ENCODE results near the gene PAXX. TPM values are rescaled to one million over a fixed set of nuclear protein-coding genes. Genes with fewer than 3 reads are reported as not detected.

Gene PAXX
- total RNA-seq, 1 donor from 2014 or later, result 21.7 TPM

DNA sequence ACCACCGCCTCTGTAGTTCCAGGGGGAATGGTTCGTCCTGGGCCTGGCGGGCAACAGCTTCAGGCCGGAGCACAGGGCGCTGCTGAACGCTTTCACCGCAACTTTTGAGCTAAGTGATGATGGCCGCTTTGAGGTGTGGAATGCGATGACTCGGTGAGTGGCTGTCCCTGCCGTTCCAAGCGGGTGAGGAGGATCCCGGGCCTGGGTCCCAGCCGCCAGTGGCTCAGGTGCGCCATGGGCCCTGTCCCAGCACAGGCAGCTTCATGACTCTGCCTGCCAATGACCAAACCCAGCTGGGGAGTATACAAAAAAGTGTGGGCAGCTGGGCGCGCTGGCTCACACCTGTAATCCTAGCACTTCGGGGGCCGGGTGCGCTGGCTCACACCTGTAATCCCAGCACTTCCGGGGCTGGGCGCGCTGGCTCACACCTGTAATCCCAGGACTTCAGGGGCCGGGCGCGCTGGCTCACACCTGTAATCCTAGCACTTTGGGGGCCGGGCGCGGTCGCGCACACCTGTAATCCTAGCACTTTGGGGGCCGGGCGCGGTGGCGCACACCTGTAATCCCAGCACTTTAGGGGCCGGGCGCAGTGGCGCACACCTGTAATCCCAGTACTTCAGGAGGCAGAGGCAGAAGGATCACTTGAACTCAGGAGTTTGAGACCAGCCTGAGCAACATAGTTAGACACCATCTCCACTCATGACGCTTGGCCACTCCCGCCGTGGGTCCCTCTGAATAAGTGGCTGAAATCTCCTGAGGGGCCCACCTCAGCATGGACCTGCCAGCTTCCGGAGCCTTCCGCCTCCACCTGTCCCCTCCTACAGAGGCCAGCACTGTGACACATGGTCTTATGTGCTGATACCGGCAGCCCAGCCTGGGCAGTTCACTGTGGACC, 39.1 kb upstream of the PAXX start:
- no peak for DNase-seq

- no peak for DNase-seq
Measured at GRCh38 chr9:136953771-136954269, 38.4 kb upstream of the PAXX start.

GRCh38 chr9:136954270-136955083, 37.7 kb upstream of the PAXX start:
- no peak for DNase-seq

- DNase-seq, result no peak
Measured at GRCh38 chr9:136955202-136955942, 36.9 kb upstream of the PAXX start.

DNA sequence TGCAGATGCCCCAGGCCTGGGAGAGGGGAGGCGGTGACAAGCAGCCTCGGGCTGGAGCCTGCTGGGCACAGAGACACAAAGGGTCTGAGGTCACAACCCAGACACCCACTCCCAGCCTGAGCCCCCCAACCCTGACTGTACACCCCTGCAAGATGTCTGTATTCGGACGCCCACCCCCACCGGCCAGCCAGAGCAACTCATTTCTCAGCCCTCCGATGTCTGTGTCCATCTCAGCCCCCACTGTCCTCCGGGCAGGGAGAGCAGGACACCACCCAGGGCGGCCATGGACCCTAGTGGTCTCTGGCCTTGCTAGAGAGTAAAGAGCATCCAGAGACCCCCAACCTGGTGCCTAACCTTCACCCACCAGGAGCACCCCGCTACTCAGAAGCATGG, 36.3 kb upstream of the PAXX start:
- no peak for DNase-seq

- no peak for DNase-seq
Measured at GRCh38 chr9:136956604-136957003, 35.6 kb upstream of the PAXX start.

- no peak for DNase-seq
Measured at GRCh38 chr9:136957461-136957860, 34.8 kb upstream of the PAXX start.

- no peak for DNase-seq
Measured at GRCh38 chr9:136957901-136958300, 34.3 kb upstream of the PAXX start.

DNA sequence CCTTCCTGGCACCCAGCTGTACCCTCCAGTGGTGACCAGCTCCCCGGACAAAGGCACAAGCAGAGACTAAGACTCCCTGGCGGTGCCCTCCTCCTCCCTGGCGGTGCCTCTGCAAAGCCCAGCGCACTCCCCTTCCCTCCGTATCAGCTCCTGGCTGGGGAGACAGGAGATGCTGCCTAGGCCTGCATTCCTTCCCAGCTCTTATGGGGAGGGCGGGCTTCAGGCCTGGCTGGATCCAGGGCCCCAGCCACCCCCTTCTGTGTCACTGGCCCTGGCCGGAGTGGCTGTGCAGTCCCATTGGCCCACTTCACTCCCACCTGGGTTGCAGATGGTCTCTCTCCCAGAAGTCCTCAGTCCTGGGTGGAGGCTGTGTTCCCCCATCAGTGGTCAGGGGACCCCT, 33.7 kb upstream of the PAXX start:
- no peak for DNase-seq

GRCh38 chr9:136958898-136959850, 33.0 kb upstream of the PAXX start:
- DNase-seq, result no peak

GRCh38 chr9:136960212-136960937, 31.8 kb upstream of the PAXX start:
- DNase-seq, result no peak

GRCh38 chr9:136960938-136961275, 31.3 kb upstream of the PAXX start:
- no peak for DNase-seq

GRCh38 chr9:136961279-136962065, 30.8 kb upstream of the PAXX start:
- DNase-seq, result no peak

DNA sequence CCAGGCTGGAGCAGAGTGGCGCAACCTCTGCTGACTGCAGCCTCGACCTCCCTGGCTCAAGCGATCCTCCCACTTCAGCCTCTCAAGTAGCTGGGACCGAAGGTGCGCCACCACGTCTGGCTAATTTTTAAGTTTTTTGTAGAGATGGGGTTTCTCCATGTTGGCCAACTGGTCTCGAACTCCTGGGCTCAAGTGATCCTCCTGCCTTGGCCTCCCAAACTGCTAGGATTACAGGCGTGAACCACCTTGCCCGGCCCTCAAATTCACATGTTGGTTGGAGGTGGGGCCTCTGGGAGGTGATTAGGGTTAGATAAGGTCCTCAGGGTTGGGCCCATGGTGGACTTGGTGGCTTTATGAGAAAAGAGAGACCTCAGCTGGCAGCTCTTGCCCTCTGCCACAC, 30.1 kb upstream of the PAXX start:
- DNase-seq, result no peak

- DNase-seq, result no peak
Measured at GRCh38 chr9:136962701-136963248, 29.4 kb upstream of the PAXX start.

DNA sequence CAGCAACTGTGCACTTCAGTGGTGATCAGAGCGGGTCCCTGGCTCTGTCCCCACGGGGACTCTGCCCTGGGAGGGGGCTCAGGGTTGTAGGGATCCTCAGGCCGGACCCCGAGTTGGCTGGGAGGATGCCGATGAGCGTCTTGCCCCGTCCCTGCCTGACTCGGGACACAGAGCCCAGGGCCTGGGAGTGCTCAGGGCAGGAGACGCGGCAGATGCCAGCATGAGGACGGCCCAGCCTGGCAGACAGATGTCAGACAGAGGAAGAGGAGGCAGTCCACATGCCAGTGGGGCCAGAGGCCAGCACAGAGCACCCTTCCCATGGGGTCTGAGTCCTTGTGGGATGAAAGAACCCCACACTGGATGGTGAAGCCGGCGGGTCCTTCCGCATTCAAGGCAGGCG, 28.9 kb upstream of the PAXX start:
- DNase-seq, result no peak

DNA sequence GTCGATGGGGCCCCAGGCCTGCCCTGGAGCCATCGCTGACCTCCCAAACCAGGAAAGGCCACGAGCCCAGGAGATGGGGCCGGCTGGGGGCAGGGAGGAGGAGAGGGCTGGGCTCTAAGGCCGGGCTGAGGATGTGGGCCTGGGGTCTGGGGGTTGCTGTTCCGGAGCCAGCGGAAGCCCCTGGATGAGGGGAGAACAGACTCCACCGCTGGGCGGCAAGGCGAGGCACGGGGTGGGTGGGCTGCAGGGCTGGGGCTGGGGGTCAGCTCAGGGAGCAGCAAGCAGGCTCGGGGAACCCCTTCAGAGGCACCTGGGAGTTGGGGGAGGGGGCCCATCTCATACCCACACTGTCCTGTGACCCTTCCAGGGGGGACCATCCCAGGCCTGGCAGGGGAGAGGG, 28.5 kb upstream of the PAXX start:
- no peak for DNase-seq

DNA sequence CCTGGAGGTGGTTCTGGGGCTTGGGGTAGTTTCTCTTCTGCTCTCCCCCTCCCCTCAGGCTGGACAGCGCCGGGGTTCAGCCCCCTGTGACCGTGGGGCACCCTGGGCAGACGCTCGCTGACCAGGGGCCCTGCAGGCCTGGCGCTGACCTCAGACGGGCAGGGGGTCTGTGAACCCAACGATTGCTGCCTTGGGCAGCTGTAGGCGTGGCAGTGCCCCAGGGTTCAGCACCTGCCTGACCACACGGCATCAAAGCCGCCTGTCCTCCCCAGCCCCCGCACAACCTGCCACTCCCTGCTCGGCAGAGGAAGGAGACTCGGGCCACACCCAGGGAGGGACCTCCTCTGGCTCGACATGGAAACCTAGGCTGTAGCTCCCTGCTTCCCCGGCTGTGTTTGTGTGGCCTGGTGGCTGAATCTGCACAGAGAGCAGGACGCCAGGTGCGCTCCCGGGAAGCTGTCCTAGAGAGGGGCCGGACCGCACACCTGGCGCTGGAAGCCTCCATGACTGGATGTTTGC, 28.0 kb upstream of the PAXX start:
- no peak for DNase-seq

DNA sequence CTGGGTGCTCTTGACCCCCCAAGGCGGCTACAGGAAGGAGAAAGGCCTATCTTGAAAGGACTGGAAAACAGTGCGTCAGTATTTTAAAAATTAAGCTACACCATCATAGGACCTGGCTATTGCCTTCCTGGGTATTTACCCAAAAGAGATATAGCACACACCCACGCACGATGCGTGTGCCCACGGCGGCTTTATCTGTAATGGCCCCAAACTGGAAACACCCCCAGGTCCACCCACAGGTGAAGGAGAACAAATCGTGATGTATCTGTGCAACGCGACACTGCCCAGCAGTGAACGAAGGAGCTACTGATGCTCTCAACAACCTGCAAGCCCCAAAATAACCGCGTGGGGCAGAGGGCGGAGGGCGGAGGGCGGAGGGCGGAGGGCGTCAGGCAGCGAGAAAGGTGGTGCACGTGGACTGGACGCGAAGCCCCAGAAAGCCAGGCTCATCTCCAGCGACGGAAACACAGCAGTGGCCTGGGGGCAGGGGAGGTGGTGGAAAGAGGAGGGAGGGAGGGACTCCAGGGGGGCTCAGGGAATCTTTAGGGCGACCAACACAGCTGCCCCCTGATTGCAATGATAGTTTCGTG, 27.3 kb upstream of the PAXX start:
- DNase-seq, result no peak

All from tongue (tissue), 2 donors.